HEK293 (cell line): Measurements from ENCODE around the gene EPHB1.

ENCODE experiments used
- BCL11A ChIP-seq: fragments of 450-650 bp; formaldehyde crosslinking; IDR thresholded peaks from 2 replicates; pipeline ENCODE4 v1.5.1; 2016; ENCODE audit warnings: low read depth, missing biosample characterization, missing genetic modification characterization
- CTCF ChIP-seq: fragments of 450-650 bp; formaldehyde crosslinking; IDR thresholded peaks from 2 replicates; pipeline ENCODE4 v1.5.1; 2016; ENCODE audit warnings: missing biosample characterization, missing genetic modification characterization
- REST ChIP-seq: fragments of 450-650 bp; formaldehyde crosslinking; IDR thresholded peaks from 2 replicates; pipeline ENCODE4 v1.5.1; 2016; ENCODE audit warnings: missing biosample characterization, missing genetic modification characterization
- ZFP3 ChIP-seq: fragments of 450-650 bp; formaldehyde crosslinking; IDR thresholded peaks from 2 replicates; pipeline ENCODE4 v1.5.1; 2016; ENCODE audit warnings: low read depth, missing biosample characterization, missing genetic modification characterization
- ZNF274 ChIP-seq, 2 experiments: fragments of 200-500 bp in 1 of 2; fragments of 450-650 bp in 1 of 2; sonication (Bioruptor generic) in 1 of 2; formaldehyde crosslinking in 1 of 2; IDR thresholded peaks; 2 replicates each; pipeline versions ENCODE4 v1.5.1 to v1.6.1; 2014 to 2016; ENCODE audit warnings: borderline replicate concordance in 1 of 2, inconsistent platforms in 1 of 2, low read length in 1 of 2, missing biosample characterization in 1 of 2, missing genetic modification characterization in 1 of 2
- ZNF449 ChIP-seq: fragments of 450-650 bp; formaldehyde crosslinking; IDR thresholded peaks from 2 replicates; pipeline ENCODE4 v1.5.1; 2017; ENCODE audit warnings: missing biosample characterization, mild to moderate bottlenecking, missing genetic modification characterization, moderate library complexity
- ZNF473 ChIP-seq: fragments of 450-650 bp; formaldehyde crosslinking; IDR thresholded peaks from 2 replicates; pipeline ENCODE4 v1.5.1; 2017; ENCODE audit warnings: missing biosample characterization, missing genetic modification characterization
- ZNF549 ChIP-seq: fragments of 450-650 bp; IDR thresholded peaks from 2 replicates; pipeline ENCODE4 v1.5.1; 2018; ENCODE audit warnings: missing biosample characterization, missing genetic modification characterization, mild to moderate bottlenecking, inconsistent platforms, moderate library complexity
- ZNF660 ChIP-seq: fragments of 450-650 bp; IDR thresholded peaks from 2 replicates; pipeline ENCODE4 v1.5.1; 2018; ENCODE audit warnings: missing biosample characterization, mild to moderate bottlenecking, missing genetic modification characterization
- TF ChIP-seq, protein P1 (sequence below): fragments of 450-650 bp; formaldehyde crosslinking; IDR thresholded peaks from 2 replicates; pipeline ENCODE4 v1.5.1; 2017; ENCODE audit warnings: missing biosample characterization, missing genetic modification characterization
- TF ChIP-seq, protein P2 (sequence below): fragments of 450-650 bp; formaldehyde crosslinking; IDR thresholded peaks from 2 replicates; pipeline ENCODE4 v1.5.1; 2016; ENCODE audit warnings: missing biosample characterization, missing genetic modification characterization

GRCh38 chr3:135248213-135248612 is 453.2 kb downstream of the EPHB1 start:
- no peak for TF ChIP-seq CTCF
- no peak for TF ChIP-seq BCL11A (tag by site-specific recombination)
- TF ChIP-seq ZNF549 (tag by site-specific recombination): no peak
- TF ChIP-seq, protein P1, sequence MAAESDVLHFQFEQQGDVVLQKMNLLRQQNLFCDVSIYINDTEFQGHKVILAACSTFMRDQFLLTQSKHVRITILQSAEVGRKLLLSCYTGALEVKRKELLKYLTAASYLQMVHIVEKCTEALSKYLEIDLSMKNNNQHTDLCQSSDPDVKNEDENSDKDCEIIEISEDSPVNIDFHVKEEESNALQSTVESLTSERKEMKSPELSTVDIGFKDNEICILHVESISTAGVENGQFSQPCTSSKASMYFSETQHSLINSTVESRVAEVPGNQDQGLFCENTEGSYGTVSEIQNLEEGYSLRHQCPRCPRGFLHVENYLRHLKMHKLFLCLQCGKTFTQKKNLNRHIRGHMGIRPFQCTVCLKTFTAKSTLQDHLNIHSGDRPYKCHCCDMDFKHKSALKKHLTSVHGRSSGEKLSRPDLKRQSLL (tag by site-specific recombination): no peak
- no peak for TF ChIP-seq ZNF473 (tag by site-specific recombination)
- TF ChIP-seq, protein P2, sequence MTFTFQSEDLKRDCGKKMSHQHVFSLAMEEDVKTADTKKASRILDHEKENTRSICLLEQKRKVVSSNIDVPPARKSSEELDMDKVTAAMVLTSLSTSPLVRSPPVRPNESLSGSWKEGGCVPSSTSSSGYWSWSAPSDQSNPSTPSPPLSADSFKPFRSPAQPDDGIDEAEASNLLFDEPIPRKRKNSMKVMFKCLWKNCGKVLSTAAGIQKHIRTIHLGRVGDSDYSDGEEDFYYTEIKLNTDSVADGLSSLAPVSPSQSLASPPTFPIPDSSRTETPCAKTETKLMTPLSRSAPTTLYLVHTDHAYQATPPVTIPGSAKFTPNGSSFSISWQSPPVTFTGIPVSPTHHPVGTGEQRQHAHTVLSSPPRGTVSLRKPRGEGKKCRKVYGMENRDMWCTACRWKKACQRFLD (tag by site-specific recombination): no peak
- TF ChIP-seq ZNF449: no peak
- no peak for TF ChIP-seq ZNF274 (IDR thresholded peaks at IDR 0.05; ENCODE audit: low read length)
- no peak for TF ChIP-seq ZNF274 (tag by site-specific recombination; IDR thresholded peaks at IDR 0.05; ENCODE audit: borderline replicate concordance)
- TF ChIP-seq ZFP3 (tag by site-specific recombination): no peak
- no peak for TF ChIP-seq ZNF660 (tag by site-specific recombination)
- no peak for TF ChIP-seq REST
